GM21825 (cell line): Measurements from ENCODE around the gene GABRG3.

Experiments
- ATAC-seq: cut with Tn5 transposase; IDR thresholded peaks from one replicate; pipeline ENCODE4 v1.9.1; 2021; ENCODE audit warnings: mild to moderate bottlenecking, moderate library complexity; ENCODE audit not compliant: unreplicated experiment

GABRG3 gene

DNA sequence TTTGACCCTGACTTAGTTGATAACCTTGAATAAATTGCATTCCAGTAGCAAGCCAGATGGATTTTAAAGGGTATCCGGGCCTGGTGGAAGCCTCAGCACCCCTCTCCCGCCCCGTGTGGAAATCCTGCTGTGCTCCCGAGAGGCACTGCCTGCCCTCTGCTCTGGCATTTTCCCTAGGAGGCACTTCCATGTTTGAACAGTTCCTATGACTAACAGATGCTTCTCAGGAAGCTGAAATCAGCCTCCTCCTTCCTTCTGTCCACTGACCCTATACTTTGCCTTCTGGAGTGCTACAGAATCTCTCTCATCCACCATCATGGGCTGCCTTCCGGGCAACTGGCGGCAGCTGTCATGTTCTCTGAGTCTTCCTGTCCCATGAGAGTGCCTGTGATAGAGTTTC lies 90.8 kb downstream of the GABRG3 start:
- ATAC-seq, result no peak

DNA sequence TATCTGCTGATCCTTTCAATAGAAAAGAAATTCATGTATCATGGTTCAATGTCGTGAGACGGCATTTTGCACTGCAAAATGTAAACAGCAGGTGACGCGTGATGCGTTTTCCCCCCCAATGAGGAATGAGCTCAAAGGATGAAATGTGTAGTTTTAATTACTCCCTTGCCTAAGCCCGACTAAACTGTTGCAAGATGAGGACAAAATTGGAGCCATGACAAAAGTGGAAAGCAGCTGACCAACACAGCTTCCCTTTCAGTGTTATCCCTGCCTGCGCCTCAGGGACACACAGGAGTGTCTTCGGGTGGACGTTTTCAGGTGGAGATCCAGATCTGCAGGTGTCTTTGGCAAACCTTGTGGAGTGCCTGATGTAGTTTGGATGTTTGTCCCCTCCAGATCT lies 92.0 kb downstream of the GABRG3 start:
- no peak for ATAC-seq

DNA sequence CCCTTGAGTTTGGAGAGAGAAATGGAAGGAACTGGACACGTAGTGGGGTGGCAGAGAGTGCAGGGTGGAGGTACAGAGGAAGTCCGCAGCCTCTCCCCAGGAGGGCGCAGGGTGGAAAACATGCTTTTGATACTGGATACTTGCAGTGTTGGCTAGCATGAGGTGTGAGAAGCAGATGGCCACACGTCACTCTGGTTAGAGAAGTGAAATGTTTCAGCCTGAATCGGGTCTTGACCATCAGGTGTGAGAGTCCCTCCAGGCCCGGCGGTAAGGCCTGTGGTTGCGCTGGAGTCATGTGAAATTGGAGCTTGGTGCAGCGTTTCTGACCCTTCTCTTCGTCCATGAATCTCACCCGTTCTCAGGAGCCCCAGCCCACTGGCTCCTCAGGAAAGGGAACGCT lies 93.1 kb downstream of the GABRG3 start:
- ATAC-seq, result no peak

DNA sequence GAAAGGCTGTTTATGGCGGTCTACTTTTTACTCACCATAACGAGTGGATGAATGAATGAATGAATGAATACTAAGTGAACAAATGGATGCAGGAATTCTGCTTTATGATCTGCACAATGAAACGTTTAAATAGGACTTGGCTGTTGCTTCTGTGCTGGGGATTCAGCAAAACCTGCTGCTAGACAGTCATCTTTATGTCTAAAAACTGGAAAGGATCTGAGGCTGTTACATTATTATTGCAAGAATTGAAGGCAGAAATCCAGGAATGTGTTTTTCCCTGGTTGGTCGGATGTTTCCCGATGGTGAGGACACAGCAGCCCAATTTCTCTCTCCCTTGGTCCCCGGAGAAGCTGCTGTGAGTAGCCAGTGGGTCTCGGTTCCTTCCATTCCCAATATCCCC lies 94.2 kb downstream of the GABRG3 start:
- ATAC-seq, result no peak

DNA sequence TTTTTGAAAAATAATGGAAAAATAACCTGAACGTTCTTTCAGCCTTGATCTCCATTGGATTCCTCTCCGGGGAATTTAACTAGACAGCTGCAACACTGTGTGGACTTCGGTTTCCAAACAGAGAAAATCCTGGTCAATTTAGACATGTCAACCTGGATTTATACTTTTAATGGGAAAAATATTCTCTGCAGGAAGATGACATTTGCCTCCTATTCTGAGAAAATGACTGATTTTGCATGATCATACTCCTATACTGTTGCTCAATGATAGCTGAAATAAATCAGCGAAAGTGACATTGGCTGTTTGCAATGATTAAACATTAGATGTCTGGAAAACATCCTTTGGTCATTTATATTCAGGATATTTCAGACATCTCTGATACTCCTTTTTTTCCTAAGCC lies 94.8 kb downstream of the GABRG3 start:
- ATAC-seq, result no peak

DNA sequence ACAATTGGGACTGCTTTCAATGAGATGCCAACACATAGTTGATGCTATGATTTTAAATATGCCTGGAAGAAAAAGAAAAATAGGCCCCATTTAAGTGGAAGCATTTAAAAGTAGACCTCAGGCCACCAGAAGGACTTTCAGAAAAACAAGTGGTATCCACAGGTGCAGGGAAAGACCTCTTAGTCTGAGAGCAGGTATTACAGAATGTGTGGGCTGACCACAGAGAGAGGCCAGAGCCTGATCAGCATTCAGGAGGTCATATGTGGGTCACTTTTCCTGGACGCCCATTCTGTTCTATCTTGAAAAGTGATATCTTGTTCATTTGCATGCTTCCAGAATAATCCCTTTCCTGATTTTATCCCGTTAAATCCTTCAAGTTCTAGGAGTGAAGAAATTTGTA lies 95.5 kb downstream of the GABRG3 start:
- no peak for ATAC-seq

DNA sequence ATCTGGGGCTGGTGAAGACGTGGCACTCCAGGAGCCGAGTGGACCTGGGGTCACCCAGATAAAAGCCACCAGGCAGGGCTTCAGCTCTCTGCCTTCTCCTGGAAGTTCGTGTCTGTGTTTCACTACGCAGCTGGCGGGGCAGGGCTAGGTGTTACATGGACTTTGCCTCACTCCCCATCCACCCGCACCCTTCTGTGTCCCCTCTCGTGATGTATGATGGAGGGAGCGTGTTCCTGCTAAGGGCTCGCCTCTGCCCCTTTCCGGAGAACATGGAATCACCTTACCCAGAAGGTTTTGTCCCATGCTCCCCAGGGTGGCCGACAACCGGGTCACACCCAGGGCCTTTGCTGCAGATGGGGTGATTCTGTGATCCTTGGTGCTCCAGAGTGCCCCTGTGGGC lies 96.2 kb downstream of the GABRG3 start:
- ATAC-seq, result no peak

DNA sequence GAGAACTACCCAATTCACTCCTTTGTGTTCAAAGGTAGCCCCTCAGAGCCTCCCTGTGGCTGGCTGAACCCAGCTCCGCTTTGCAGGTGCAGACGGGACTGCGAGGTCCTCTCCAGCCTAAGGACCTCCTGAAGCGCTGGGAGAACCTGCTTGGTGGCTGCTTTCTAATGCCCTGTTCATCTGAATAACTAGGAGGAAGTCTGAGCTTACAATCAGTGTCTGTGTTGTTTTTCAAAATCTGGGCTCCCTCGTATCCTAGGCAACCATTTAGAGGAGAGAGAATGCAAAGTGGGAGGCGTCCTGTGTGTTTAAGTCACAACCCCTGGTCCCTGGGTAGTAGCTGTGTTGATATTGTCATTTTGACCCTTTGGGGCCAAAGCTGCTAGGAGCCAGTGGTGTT lies 99.9 kb downstream of the GABRG3 start:
- ATAC-seq, result no peak

DNA sequence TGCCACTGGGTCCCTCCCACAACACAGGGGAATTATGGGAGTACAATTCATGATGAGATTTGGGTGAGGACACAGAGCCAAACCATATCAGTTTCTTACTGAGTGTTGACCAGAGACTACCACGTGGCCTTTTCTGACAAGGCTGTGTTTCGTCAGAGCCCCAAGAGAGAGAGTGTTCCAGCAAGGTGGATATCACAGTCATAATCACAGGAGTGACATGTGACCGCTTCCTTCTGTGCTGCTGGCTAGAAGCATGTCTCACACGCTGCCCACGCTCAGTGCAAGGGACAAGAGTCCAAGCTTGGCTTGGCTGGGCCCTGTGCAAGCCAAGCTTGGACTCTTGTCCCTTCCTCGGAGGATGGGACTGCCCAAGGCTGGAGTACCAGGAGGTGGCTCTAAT lies 103.2 kb downstream of the GABRG3 start:
- no peak for ATAC-seq

DNA sequence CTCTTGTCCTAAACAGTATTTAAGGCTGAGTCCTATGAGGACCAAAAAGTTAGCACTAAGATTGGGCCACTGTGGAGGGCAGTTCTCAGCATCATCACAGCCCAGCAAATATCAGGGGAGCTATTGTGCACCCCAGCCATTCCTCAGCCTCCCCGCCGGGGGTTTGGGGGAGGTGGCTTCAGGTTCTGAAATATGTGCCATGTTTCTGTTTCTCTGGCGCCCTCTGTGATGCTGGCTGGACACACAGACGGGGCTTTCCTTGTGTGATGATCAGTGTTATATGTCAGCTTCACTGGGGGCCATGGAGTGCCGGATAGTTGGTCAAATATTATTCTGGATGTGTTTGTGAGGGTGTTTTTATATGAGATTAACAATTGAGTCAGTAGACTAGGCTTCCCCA lies 106.8 kb downstream of the GABRG3 start:
- no peak for ATAC-seq

DNA sequence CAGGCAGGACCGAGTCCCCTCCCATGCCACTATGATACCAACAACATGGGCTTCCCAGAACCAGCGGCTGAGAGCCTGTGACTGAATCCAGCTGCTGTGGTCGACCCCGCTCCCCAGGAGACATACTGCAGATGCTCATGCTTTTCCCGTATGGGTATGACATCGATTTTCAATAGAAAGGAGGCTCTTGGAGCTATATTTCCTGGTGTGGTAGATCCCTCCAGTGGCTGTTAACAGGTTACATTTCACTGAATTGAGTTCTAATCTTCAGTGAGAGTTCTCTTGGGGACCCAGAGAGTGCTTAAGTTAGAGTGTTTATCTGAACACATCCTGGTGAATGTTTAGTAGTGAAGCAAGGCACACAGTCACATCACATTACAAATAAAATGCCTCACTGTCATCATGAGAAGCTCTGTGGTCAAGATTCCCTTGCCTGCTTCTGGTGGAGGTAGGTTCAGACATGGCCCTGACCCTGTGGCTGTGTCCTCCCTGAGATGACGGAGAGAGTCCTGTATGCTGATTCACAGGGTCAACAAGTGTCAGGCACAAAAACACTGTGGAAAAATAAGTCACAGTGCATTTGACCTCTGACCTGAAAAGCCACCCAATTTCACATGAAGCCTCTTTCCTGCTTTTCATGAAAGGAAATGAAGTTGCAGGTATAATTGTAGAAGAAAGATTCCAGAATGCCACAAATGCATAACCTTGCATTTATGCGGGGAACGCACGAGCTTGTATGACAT lies 110.9 kb downstream of the GABRG3 start:
- no peak for ATAC-seq

DNA sequence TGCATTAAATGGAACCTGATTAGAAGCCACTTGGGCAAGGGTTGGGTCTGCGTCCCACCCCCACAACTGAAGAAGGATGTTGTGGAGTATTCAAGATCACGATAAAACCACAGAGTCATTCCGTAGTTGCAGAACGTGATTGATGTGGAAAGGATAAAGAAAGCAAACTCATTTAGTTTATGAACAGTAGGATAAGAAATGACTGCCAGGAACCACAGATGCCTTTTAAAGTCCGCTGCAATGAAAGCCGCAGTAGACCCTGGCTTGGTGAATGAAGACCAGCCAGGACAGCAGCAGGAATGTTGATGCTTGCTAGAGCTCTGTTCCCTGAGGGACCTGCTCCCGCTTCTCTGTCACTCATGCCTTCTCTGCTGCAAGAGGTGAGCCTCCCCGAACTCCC lies 111.5 kb downstream of the GABRG3 start:
- no peak for ATAC-seq

DNA sequence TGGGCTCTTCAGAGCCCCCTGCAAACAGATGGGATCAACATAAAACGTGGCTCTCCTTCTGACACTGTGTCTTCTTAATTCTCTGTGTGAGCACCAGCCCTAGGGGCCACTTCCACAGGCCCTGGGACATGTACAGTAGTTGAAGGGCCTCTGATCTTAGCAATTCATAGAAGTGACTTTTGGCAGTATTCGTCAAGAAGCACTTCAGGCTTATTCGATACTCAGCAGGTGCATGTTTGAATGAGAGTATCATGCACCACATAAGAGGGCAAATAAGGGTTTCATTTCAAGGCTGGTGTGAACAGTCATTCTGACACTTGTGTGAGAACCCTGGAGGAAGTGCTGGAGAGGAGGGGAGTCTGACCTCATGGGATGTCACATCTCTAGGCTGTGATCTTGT lies 113.9 kb downstream of the GABRG3 start:
- ATAC-seq, result no peak

DNA sequence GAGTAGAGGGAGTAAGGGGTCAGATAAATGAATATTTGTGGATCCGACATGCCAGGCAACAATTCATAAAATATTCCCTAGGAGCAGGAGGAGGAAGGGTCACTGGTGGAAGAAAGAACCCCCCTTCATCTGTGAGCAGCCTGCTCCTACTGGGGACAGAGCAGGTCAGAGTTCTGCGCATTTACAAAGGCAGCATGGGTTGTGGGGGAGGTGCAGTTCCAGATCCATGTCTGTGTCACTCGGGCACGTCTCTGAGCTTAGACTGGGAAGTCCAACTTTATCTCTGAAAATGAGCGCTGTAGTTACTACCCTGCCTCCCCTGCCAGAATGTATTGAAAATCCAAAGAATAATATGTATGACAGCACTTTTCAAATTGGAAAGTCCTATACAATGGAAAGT lies 115.2 kb downstream of the GABRG3 start:
- no peak for ATAC-seq

DNA sequence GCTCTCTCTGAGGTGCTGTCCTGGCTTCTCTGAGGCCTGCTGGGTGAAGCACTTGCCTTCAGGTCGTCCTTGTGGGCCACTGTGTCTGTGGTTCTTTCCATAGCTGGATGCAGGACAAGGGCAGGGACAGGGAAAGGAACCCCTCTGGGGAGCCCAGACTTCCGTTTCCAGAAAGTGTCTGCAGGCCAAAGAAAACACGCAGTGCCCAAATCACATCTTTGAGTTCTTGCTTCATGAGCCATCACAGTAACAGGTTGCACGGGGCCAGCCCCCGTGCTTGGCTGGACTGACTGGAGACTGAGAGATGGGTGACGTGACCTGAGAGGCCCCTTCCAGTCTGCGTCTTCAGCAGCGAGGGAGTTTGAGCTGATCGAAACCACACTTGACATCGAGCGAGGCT lies 115.8 kb downstream of the GABRG3 start:
- ATAC-seq, result no peak

DNA sequence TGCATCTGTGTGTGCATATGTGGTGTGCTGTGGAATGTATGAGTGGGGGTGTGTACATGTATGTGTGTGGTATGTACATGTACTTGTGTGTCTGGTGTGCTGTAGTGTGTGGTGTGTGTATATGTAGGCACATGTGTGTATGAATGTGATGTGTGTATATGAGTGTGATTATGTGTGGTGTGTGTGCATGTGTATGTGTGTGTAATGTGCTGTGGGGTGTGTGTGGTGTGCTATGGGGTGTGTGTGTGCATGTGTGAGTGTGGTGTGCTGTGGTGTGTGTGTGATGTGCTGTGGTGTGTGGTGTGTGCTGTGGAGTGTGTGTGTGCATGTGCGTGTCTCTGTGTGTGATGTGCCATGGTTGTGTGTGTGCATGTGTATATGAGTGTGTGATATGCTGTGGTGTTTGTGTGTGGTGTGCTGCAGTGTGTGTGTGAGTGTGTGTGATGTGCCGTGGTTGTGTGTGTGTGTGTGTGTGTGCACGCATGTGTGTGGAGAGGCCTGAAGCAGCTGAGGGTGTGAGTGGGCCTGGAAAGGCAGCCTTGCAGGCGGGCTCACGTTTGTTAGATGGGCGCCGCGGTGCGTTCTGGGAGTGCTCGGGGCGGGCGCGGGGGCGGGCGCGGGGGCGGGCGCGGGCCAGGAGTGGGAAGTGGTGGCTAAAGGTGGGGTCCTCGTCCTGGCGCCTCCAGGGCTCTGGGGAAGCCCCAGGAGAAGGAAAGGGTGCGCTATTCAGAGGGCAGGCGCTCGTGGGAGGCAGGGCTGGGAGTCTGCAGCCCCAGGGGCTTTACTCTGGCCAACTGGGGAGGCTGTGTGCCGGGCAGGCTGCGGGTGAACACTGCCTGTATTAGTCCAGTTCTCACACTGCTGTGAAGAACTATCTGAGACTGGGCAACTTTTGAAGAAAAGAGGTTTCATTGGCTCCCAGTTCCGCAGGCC lies 116.9 kb downstream of the GABRG3 start:
- ATAC-seq, result no peak

DNA sequence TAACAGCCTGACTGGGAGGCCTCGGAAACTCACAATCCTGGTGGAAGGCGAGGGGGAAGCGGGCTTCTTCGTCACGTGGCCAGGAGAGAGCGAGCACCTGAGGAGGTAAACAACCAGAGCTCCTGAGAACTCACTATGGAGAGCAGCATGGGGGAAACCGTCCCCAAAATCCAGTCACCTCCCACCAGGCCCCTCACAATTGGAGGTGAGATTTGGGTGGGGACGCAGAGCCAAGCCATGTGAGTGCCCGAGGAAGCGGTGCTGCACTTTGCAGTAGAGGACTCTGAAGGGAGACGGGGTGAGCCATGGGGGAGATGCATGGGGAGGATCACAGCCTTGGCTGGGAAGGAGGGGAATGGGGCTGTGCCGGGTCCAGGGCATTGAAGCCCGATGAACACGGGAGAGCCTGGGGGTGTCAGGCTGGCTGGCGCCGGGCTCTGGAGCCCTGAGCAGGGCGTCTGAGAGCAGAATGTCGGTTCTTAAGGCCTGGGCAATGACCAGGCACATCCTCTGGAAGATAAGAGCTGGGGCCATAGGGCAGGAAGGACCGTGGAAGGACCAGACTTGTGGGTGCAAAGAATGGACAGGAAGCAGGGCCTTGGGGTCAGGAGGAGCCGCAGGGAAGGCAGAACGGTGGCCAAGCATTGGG lies 117.7 kb downstream of the GABRG3 start:
- no peak for ATAC-seq

DNA sequence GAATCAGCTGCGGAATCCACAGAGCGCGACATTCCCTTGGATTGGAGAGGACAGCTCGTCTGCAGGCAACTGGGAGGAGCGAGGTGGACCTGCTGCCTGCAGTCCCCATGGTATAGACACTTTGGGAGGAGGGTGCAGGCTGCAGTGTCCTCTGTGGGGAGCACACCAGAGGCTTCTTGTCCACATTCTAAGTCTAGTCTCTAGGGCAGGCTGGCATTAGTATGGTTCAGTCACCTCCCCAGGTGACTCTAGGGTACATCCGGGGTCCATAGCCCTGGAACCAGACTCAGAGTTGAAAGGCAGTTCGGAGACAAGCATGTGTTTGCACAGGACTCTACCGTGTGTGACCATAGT lies 118.2 kb downstream of the GABRG3 start:
- no peak for ATAC-seq

DNA sequence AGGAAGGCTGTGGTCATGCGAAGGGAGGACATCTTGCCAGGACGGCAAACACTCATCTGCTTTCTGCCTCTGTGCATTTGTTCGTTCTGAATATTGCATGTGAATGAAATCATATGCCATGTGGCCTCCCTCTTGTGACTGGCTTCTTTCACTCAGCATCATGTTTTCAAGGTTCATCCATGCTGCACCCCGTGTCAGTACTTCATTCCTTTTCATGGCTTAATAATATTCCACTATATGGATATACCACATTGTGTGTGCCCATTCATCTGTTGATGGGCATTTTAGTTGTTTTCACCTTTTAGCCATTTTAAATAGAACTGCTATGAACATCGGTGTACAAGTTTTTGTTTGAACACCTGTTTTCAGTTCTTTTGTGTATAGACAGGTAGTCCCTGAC lies 118.7 kb downstream of the GABRG3 start:
- ATAC-seq, result no peak

DNA sequence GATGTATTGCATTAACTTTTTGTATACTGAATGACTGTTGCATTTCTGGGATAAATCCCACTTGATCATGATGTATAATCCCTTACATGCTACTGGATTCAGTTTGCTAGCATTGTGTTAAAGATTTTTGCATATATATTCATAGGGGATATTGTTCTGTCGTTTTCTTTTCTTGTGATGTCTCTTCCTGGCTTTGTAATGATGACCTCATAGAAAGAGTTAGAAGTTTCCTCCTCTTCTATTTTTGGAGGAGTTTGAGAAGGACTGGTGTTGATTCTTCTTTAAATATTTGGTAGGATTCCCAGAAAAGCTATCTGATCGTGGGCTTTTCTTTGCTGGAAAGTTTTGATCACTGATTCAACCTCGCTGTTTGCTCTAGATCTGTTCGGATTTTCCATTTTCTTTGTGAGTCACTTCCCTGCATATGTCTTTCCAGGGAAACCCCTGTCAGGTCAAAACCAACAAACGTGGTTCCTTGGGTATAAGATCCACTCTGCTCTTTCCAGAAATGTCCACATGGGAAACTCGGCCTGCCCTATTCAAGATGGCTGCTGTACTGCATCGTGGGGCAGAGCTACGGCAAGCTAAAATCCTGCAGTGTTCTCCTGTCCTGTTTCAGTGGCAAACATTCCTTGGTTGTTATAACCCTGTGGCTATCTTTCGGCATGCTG lies 120.4 kb downstream of the GABRG3 start:
- no peak for ATAC-seq

DNA sequence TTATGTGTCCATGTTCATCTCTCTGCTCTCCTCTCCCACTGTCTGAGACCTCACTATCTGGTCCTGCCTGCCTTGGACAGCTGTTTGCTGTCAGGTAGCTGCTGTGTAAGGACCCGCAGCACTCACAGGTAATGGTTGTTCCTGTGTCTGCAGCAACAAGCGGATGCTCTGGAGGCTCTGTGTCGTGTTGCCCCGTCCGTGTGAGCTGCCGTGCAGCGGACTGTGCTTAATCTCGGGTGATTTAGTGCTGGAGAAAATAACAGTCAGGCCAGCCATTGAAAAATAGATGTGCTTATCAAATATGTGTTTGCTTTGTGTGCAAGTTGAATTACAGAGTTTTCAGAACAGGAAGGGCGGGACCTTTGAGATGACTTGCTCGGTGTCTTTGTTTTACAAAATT lies 121.4 kb downstream of the GABRG3 start:
- ATAC-seq, result no peak
